HG03521 (cell line): ENCODE results near the gene AGTR1.
"Not testable (repeated sequence)": the region's sequence is repeated elsewhere in the genome, so short reads cannot be mapped to it uniquely, and the experiment has no call there.

ENCODE experiments used
- ATAC-seq: cut with Tn5 transposase; IDR thresholded peaks from one replicate; pipeline ENCODE4 v1.9.1; 2021; ENCODE audit warnings: mild to moderate bottlenecking, moderate library complexity; ENCODE audit not compliant: unreplicated experiment

AGTR1 gene

GRCh38 chr3:148717885-148718561 is 20.3 kb downstream of the AGTR1 start:
- ATAC-seq: no peak

- no peak for ATAC-seq
Observed at GRCh38 chr3:148718982-148719862, 21.5 kb downstream of the AGTR1 start.

GRCh38 chr3:148720873-148721272 is 23.2 kb downstream of the AGTR1 start:
- no peak for ATAC-seq

GRCh38 chr3:148723631-148724030 is 25.9 kb downstream of the AGTR1 start:
- ATAC-seq: no peak

GRCh38 chr3:148727231-148727630 is 29.5 kb downstream of the AGTR1 start:
- peak; percentile 75 for ATAC-seq

GRCh38 chr3:148728753-148729152 is 31.1 kb downstream of the AGTR1 start:
- no peak for ATAC-seq

GRCh38 chr3:148729476-148730055 is 31.9 kb downstream of the AGTR1 start:
- ATAC-seq: no peak

GRCh38 chr3:148730676-148731075 is 33.0 kb downstream of the AGTR1 start:
- no peak for ATAC-seq

- ATAC-seq: no peak
Observed at GRCh38 chr3:148735597-148735996, 37.9 kb downstream of the AGTR1 start.

- no peak for ATAC-seq
Observed at GRCh38 chr3:148736086-148736485, 38.4 kb downstream of the AGTR1 start.

- ATAC-seq: no peak
Observed at GRCh38 chr3:148737104-148737530, 39.4 kb downstream of the AGTR1 start.

GRCh38 chr3:148739720-148740119 is 42.0 kb downstream of the AGTR1 start:
- ATAC-seq: no peak

- no peak for ATAC-seq
Observed at GRCh38 chr3:148740291-148740690, 42.6 kb downstream of the AGTR1 start.

GRCh38 chr3:148741219-148741618 is 43.5 kb downstream of the AGTR1 start:
- no peak for ATAC-seq

GRCh38 chr3:148742118-148742517 is 44.4 kb downstream of the AGTR1 start:
- no peak for ATAC-seq

- ATAC-seq: no peak
Observed at GRCh38 chr3:148746053-148746452, 48.4 kb downstream of the AGTR1 start.

GRCh38 chr3:148748283-148748682 is 50.6 kb downstream of the AGTR1 start:
- ATAC-seq: no peak

- no peak for ATAC-seq
Observed at GRCh38 chr3:148750296-148750695, 52.6 kb downstream of the AGTR1 start.

- no peak for ATAC-seq
Observed at GRCh38 chr3:148751461-148751860, 53.8 kb downstream of the AGTR1 start.

GRCh38 chr3:148753385-148753784 is 55.7 kb downstream of the AGTR1 start:
- not testable (repeated sequence) for ATAC-seq

GRCh38 chr3:148755570-148755969 is 57.9 kb downstream of the AGTR1 start:
- no peak for ATAC-seq

- no peak for ATAC-seq
Observed at GRCh38 chr3:148756311-148756710, 58.6 kb downstream of the AGTR1 start.
